LNCAP (cell line): ENCODE data around the gene SPTBN5.

ENCODE experiments used
- CTCF ChIP-seq: fragments of 450-650 bp; IDR thresholded peaks from 2 replicates; pipeline ENCODE4 v1.5.1; 2017; ENCODE audit warnings: mild to moderate bottlenecking

SPTBN5 gene

GRCh38 chr15:41891226-41891625, 2.6 kb downstream of the SPTBN5 start:
- TF ChIP-seq CTCF: no peak

GRCh38 chr15:41890050-41890690, 3.7 kb downstream of the SPTBN5 start:
- TF ChIP-seq CTCF: no peak

- TF ChIP-seq CTCF: no peak
Measured at GRCh38 chr15:41888662-41889253, 5.1 kb downstream of the SPTBN5 start.

GRCh38 chr15:41887893-41888292, 6.0 kb downstream of the SPTBN5 start:
- TF ChIP-seq CTCF: no peak

GRCh38 chr15:41887161-41887560, 6.7 kb downstream of the SPTBN5 start:
- TF ChIP-seq CTCF: no peak

GRCh38 chr15:41886741-41887140, 7.1 kb downstream of the SPTBN5 start:
- no peak for TF ChIP-seq CTCF

- no peak for TF ChIP-seq CTCF
Measured at GRCh38 chr15:41885841-41886240, 8.0 kb downstream of the SPTBN5 start.
